NCI-H1436 treated with DMSO at 0.1 percent for 48 hours (cell line): ENCODE measurements around the gene CWF19L2.
A peak's percentile ranks its signal among the peaks of the same experiment; 100 is the strongest.
"Not testable (repeated sequence)": the region's sequence is repeated elsewhere in the genome, so short reads cannot be mapped to it uniquely, and the experiment has no call there.

Experiments
- DNase-seq: peaks from one replicate; lab custom pipeline; 2025; lab: John Stamatoyannopoulos, UW

The CWF19L2 gene

GRCh38 chr11:107457558-107458271 lies at the start of gene CWF19L2:
Gene CWF19L2 (minus strand): TSS chr11:107457825. CDS start chr11:107457816, 9 bp downstream.
- peak; percentile 74 for DNase-seq

GRCh38 chr11:107505647-107506225 lies 48.1 kb upstream of the CWF19L2 start:
- DNase-seq: no peak

- no peak for DNase-seq
These were observed 47.4 kb upstream of the CWF19L2 start for GRCh38 chr11:107504981-107505380.

- no peak for DNase-seq
These were observed 44.1 kb upstream of the CWF19L2 start for GRCh38 chr11:107501713-107502112.

GRCh38 chr11:107497371-107497770 lies 39.7 kb upstream of the CWF19L2 start:
- not testable (repeated sequence) for DNase-seq

GRCh38 chr11:107496011-107496410 lies 38.4 kb upstream of the CWF19L2 start:
- DNase-seq: no peak

- DNase-seq: no peak
These were observed 36.4 kb upstream of the CWF19L2 start for GRCh38 chr11:107494055-107494454.

GRCh38 chr11:107493117-107493516 lies 35.5 kb upstream of the CWF19L2 start:
- DNase-seq: no peak

- DNase-seq: no peak
These were observed 33.2 kb upstream of the CWF19L2 start for GRCh38 chr11:107490836-107491235.

- no peak for DNase-seq
These were observed 24.6 kb upstream of the CWF19L2 start for GRCh38 chr11:107482234-107482633.

GRCh38 chr11:107478922-107479321 lies 21.3 kb upstream of the CWF19L2 start:
- no peak for DNase-seq

GRCh38 chr11:107477820-107478219 lies 20.2 kb upstream of the CWF19L2 start:
- no peak for DNase-seq

GRCh38 chr11:107473792-107474191 lies 16.2 kb upstream of the CWF19L2 start:
- no peak for DNase-seq

- no peak for DNase-seq
These were observed 15.3 kb upstream of the CWF19L2 start for GRCh38 chr11:107472966-107473365.

- DNase-seq: no peak
These were observed 11.0 kb upstream of the CWF19L2 start for GRCh38 chr11:107468596-107468995.

- no peak for DNase-seq
These were observed 10.1 kb upstream of the CWF19L2 start for GRCh38 chr11:107467696-107468095.

GRCh38 chr11:107466275-107466866 lies 8.7 kb upstream of the CWF19L2 start:
- DNase-seq: not testable (repeated sequence)

GRCh38 chr11:107457205-107457557 lies 444 bp downstream of the CWF19L2 start:
- no peak for DNase-seq

- no peak for DNase-seq
These were observed 3.9 kb downstream of the CWF19L2 start for GRCh38 chr11:107453594-107454286.

- DNase-seq: no peak
These were observed 10.7 kb downstream of the CWF19L2 start for GRCh38 chr11:107446822-107447431.

GRCh38 chr11:107442715-107443215 lies 14.9 kb downstream of the CWF19L2 start:
- no peak for DNase-seq

- DNase-seq: no peak
These were observed 17.9 kb downstream of the CWF19L2 start for GRCh38 chr11:107439586-107440167.
